Astrocyte (in vitro differentiated cells and primary cell): ENCODE measurements around the gene ZDHHC11B. TPM values are rescaled to one million over a fixed set of nuclear protein-coding genes. Genes with fewer than 3 reads are reported as not detected.

Experiments
- DNase-seq: peaks from one replicate; pipeline ENCODE4 v3.0.0-alpha.2; 2010; ENCODE audit warnings: low read depth
- FAIRE-seq: peaks from 2 replicates; lab custom pipeline; 2011; peaks lifted over from hg19 to GRCh38; lab: Jason Lieb, UNC
- H2AFZ ChIP-seq: 2 replicates; pipeline ENCODE4 v1.6.0; 2012; ENCODE audit warnings: low read depth, low read length, inconsistent platforms
- H3K27ac ChIP-seq: 2 replicates; pipeline ENCODE4 v1.5.1; 2011; ENCODE audit warnings: low read depth, low read length, inconsistent platforms
- H3K27me3 ChIP-seq: 2 replicates; pipeline ENCODE4 v1.6.0; 2011; ENCODE audit warnings: low read length, inconsistent platforms; ENCODE audit not compliant: insufficient read depth
- H3K36me3 ChIP-seq: 2 replicates; pipeline ENCODE4 v1.5.1; 2011; ENCODE audit warnings: low read length, inconsistent platforms; ENCODE audit not compliant: insufficient read depth
- H3K4me1 ChIP-seq: 2 replicates; pipeline ENCODE4 v1.5.1; 2011; ENCODE audit warnings: low read length, inconsistent platforms; ENCODE audit not compliant: insufficient read depth
- H3K4me2 ChIP-seq: 2 replicates; pipeline ENCODE4 v1.6.0; 2012; ENCODE audit warnings: low read length, inconsistent platforms
- H3K4me3 ChIP-seq: 2 replicates; pipeline ENCODE4 v1.5.1; 2011; ENCODE audit warnings: low read depth, mild to moderate bottlenecking, low read length, inconsistent platforms; ENCODE audit not compliant: insufficient read depth
- H3K79me2 ChIP-seq: 2 replicates; pipeline ENCODE4 v1.6.0; 2012; ENCODE audit warnings: mild to moderate bottlenecking, low read length, inconsistent platforms; ENCODE audit not compliant: insufficient read depth
- H3K9ac ChIP-seq: 2 replicates; pipeline ENCODE4 v1.6.0; 2012; ENCODE audit warnings: mild to moderate bottlenecking, low read length, inconsistent platforms
- H3K9me3 ChIP-seq: 2 replicates; pipeline ENCODE4 v1.5.1; 2012; ENCODE audit warnings: low read depth, mild to moderate bottlenecking, low read length, inconsistent platforms; ENCODE audit not compliant: insufficient read depth
- H4K20me1 ChIP-seq: 2 replicates; pipeline ENCODE4 v1.6.0; 2012; ENCODE audit warnings: low read length, inconsistent platforms; ENCODE audit not compliant: insufficient read depth
- H3K27ac Mint-ChIP-seq: one replicate; pipeline ENCODE4 v1.8.0; 2021; ENCODE audit warnings: mild to moderate bottlenecking, mixed read lengths; ENCODE audit not compliant: unreplicated experiment
- H3K27me3 Mint-ChIP-seq: one replicate; pipeline ENCODE4 v1.8.0; 2021; ENCODE audit warnings: low read depth, mixed read lengths; ENCODE audit not compliant: unreplicated experiment
- H3K36me3 Mint-ChIP-seq: one replicate; pipeline ENCODE4 v1.8.0; 2021; ENCODE audit warnings: low read depth, mixed read lengths; ENCODE audit not compliant: unreplicated experiment
- H3K4me1 Mint-ChIP-seq: one replicate; pipeline ENCODE4 v1.8.0; 2021; ENCODE audit warnings: low read depth, mixed read lengths; ENCODE audit not compliant: unreplicated experiment
- H3K4me3 Mint-ChIP-seq: one replicate; pipeline ENCODE4 v1.8.0; 2021; ENCODE audit warnings: mild to moderate bottlenecking, moderate library complexity, mixed read lengths; ENCODE audit not compliant: unreplicated experiment
- H3K9me3 Mint-ChIP-seq: one replicate; pipeline ENCODE4 v1.8.0; 2021; ENCODE audit warnings: mild to moderate bottlenecking, mixed read lengths; ENCODE audit not compliant: unreplicated experiment
- EZH2 ChIP-seq: IDR thresholded peaks from 2 replicates; pipeline ENCODE4 v1.6.1; 2012; ENCODE audit warnings: mild to moderate bottlenecking, low read length, inconsistent platforms; ENCODE audit not compliant: insufficient read depth
- total RNA-seq: library from RNA; stranded (reverse); gene quantifications from 2 replicates; pipeline ENCODE4 v1.2.1, GENCODE V29; 2021
- TF ChIP-seq, protein P1 (sequence below): IDR thresholded peaks from 2 replicates; pipeline ENCODE4 v1.5.1; 2011; ENCODE audit warnings: low read depth, mild to moderate bottlenecking, inconsistent platforms, low read length, moderate library complexity; ENCODE audit not compliant: insufficient read depth

ZDHHC11B gene
- total RNA-seq, 1 donor from 2014 or later: 0.23 TPM

DNA sequence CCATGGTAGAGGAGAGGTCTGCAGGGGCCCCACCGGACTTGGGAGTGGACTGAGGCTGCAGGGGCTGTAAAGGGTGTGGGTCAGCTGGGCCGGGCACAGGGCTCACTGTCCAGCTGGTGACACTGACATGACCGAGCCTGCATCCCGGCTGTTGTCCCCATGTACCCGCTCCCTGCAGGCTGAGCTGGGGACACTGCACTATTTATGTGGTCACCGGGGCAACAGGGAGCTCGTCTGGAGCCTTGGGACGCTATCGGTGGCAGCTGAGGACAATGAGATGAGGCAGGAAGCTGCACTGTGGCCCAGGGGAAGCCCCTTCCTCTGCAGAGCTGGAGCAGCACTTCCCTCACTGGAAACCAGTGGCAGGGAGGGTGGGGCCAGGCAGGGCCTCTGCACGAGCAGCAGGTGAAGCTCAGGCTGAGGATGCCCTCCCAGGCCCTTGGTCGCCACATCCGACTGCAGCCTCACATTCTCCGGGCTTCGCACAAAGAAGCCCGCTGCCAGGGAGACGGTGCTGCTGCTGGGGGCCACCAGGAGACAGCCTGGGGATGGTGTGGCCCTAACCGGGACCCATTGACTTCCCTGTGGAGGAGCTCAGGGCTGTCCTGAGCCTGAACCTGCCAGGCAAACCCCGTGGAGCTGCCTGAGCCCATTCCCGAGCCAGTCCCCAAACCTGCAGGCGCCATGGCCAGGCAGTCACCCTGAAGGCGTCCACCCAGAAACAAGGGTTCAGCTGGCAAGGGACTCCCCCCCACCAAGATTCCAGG is 26.4 kb downstream of the ZDHHC11B start:
- H3K79me2 ChIP-seq: no peaks in the 10 kb centered on the region
- no peak overlapping the region for H3K4me3 Mint-ChIP-seq
- peaks cover 2% of the 10 kb centered on the region for H3K36me3 Mint-ChIP-seq
- no peaks in the 10 kb centered on the region for H3K36me3 ChIP-seq
- H3K27me3 Mint-ChIP-seq: peaks cover 26% of the 10 kb centered on the region
- H3K4me1 ChIP-seq: no peaks in the 10 kb centered on the region
- no peak overlapping the region for H2AFZ ChIP-seq
- no peaks in the 10 kb centered on the region for H3K9me3 Mint-ChIP-seq
- H3K4me3 ChIP-seq: no peak overlapping the region
- no peak overlapping the region for H3K4me2 ChIP-seq
- no peaks in the 10 kb centered on the region for H3K9me3 ChIP-seq
- TF ChIP-seq, protein P1, sequence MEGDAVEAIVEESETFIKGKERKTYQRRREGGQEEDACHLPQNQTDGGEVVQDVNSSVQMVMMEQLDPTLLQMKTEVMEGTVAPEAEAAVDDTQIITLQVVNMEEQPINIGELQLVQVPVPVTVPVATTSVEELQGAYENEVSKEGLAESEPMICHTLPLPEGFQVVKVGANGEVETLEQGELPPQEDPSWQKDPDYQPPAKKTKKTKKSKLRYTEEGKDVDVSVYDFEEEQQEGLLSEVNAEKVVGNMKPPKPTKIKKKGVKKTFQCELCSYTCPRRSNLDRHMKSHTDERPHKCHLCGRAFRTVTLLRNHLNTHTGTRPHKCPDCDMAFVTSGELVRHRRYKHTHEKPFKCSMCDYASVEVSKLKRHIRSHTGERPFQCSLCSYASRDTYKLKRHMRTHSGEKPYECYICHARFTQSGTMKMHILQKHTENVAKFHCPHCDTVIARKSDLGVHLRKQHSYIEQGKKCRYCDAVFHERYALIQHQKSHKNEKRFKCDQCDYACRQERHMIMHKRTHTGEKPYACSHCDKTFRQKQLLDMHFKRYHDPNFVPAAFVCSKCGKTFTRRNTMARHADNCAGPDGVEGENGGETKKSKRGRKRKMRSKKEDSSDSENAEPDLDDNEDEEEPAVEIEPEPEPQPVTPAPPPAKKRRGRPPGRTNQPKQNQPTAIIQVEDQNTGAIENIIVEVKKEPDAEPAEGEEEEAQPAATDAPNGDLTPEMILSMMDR: no peak
- no peak for TF ChIP-seq EZH2
- H3K4me1 Mint-ChIP-seq: no peaks in the 10 kb centered on the region
- DNase-seq (no peak), FAIRE-seq (no peak)
- no peaks in the 10 kb centered on the region for H4K20me1 ChIP-seq
- no peak overlapping the region for H3K9ac ChIP-seq
- peaks cover 4% of the 10 kb centered on the region for H3K27me3 ChIP-seq
- no peak overlapping the region for H3K27ac Mint-ChIP-seq
- H3K27ac ChIP-seq: no peak overlapping the region

DNA sequence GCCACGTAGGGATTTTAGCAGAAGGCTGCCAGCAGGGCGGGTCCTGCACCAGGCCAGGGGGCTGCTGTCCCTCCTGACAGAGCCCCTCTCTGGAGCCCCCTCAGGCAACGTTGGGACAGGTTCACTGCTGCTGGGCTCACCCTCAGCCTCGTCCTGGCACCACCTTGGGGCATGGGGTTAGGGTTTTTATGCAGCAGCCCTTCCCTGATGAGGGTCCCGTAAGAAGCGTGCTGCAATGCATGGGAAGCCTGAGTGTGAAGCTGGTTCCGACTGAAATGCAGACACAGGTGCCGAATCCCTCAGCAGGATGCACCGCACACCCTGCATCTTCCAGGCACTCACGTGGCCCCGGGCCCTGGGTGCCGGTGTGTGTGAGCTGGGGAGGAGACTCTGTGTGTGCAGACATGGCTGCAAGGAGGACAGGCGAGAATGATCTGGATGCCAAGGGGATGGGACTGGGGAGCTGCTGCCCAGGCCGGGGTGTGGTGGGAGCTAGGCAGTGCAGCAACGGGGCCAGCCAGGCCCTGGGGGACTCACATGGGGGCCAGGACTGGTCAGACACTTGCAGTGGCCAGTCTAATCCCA is 27.1 kb downstream of the ZDHHC11B start:
- peaks cover 4% of the 10 kb centered on the region for H3K27me3 ChIP-seq
- H3K4me2 ChIP-seq: no peak overlapping the region
- Mint-ChIP-seq H3K4me3 (no peak overlapping the region), H3K27me3 (peaks cover 26% of the 10 kb centered on the region), H3K36me3 (peaks cover 2% of the 10 kb centered on the region), H3K4me1 (no peaks in the 10 kb centered on the region), H3K27ac (no peak overlapping the region), H3K9me3 (no peaks in the 10 kb centered on the region)
- H3K4me1 ChIP-seq: no peaks in the 10 kb centered on the region
- H2AFZ ChIP-seq: no peak overlapping the region
- FAIRE-seq: no peak
- no peak for DNase-seq
- TF ChIP-seq EZH2: no peak
- TF ChIP-seq, protein P1: no peak
- no peaks in the 10 kb centered on the region for H3K79me2 ChIP-seq
- no peaks in the 10 kb centered on the region for H3K36me3 ChIP-seq
- H4K20me1 ChIP-seq: no peaks in the 10 kb centered on the region
- H3K4me3 ChIP-seq: no peak overlapping the region
- H3K27ac ChIP-seq: no peak overlapping the region
- H3K9ac ChIP-seq: no peak overlapping the region
- H3K9me3 ChIP-seq: no peaks in the 10 kb centered on the region
